Right lobe of liver (tissue), 6 donors: ENCODE results near the gene ZBTB32. TPM values are rescaled to one million over a fixed set of nuclear protein-coding genes. Genes with fewer than 3 reads are reported as not detected.

Source experiments
- ATAC-seq, 4 donors: fragments of 200-7000 bp; cut with Tn5 transposase; one replicate each; pipeline ENCODE4 v1.9.1; 2020; ENCODE audit warnings: mild to moderate bottlenecking in 4 of 4, moderate library complexity in 4 of 4
- DNase-seq, 3 donors: peaks; one replicate each; pipeline ENCODE4 v3.0.0-alpha.2; 2020
- H3K27ac ChIP-seq, 3 donors: fragments of 200-600 bp; one replicate each; pipeline ENCODE4 v1.8.0; 2022
- H3K27me3 ChIP-seq, 2 donors: fragments of 200-600 bp; one replicate each; pipeline ENCODE4 v1.8.0; 2022
- H3K36me3 ChIP-seq, 4 donors: fragments of 200-600 bp; sonication (generic) in 1 of 4; one replicate each; pipeline versions ENCODE4 v1.5.1 to v1.8.0; 2017 to 2022; ENCODE audit warnings: control low read depth in 1 of 4
- H3K4me1 ChIP-seq, 4 donors: fragments of 200-600 bp; sonication (generic) in 1 of 4; one replicate each; pipeline versions ENCODE4 v1.5.1 to v1.8.0; 2017 to 2022; ENCODE audit warnings: control low read depth in 1 of 4
- H3K4me3 ChIP-seq, 3 donors: fragments of 200-600 bp; one replicate each; pipeline ENCODE4 v1.8.0; 2022
- H3K9me3 ChIP-seq, 4 donors: fragments of 200-600 bp; sonication (generic) in 1 of 4; one replicate each; pipeline versions ENCODE4 v1.5.1 to v1.8.0; 2017 to 2022; ENCODE audit warnings: control low read depth in 1 of 4
- POLR2A ChIP-seq: fragments of 450-650 bp; IDR thresholded peaks from one replicate; pipeline ENCODE4 v1.6.1; 2017; ENCODE audit warnings: antibody characterized with exemption, mild to moderate bottlenecking
- WGBS: methylation state at CpG from one replicate; pipeline ENCODE4 v1.1.6; 2018; ENCODE audit warnings: low coverage, low lambda C conversion rate; ENCODE audit not compliant: insufficient coverage; ENCODE audit errors: missing lambda C conversion rate; 5-methylcytosine and 5-hydroxymethylcytosine counted together
- intact Hi-C, 2 donors: fragments of 100-400 bp; cut with DNase I; formaldehyde crosslinking; loops; one replicate each; pipeline versions ENCODE4 v1.11.2 to v1.14.1; 2022
- total RNA-seq, 6 experiments: library from RNA; depleted of rRNA in 2 of 6; stranded (reverse); fragments of >200 nt in 2 of 6; fragmentation: NEBNext Ultra II Directional in 3 of 6; extraction: Animal tissue kit (Norgen Biotek cat#: 25700) in 3 of 6; gene quantifications; one replicate each; pipeline versions ENCODE4 v1.1.0 to v1.2.4, GENCODE V29; 2016 to 2023
- TF ChIP-seq, protein P1 (sequence below), 4 donors: fragments of 200-600 bp in 3 of 4; fragments of 450-650 bp in 1 of 4; IDR thresholded peaks; one replicate each; pipeline versions ENCODE4 v1.5.1 to v1.8.0; 2016 to 2022; ENCODE audit warnings: antibody characterized with exemption in 4 of 4, mild to moderate bottlenecking in 2 of 4
- donor health status: DM: no; HTN: yes; CAD: no.
- donor health status: DM: no; HTN: no; CAD: no.
- donor health status: DM: no; HTN: no; CAD: no.
- donor health status: DM: no; HTN: yes; CAD: no.
- donor health status: DM: no; HTN: yes; CAD: no.

ZBTB32 gene
- total RNA-seq, 6 experiments from 2014 or later: 0.15 TPM; not detected in 5

DNA sequence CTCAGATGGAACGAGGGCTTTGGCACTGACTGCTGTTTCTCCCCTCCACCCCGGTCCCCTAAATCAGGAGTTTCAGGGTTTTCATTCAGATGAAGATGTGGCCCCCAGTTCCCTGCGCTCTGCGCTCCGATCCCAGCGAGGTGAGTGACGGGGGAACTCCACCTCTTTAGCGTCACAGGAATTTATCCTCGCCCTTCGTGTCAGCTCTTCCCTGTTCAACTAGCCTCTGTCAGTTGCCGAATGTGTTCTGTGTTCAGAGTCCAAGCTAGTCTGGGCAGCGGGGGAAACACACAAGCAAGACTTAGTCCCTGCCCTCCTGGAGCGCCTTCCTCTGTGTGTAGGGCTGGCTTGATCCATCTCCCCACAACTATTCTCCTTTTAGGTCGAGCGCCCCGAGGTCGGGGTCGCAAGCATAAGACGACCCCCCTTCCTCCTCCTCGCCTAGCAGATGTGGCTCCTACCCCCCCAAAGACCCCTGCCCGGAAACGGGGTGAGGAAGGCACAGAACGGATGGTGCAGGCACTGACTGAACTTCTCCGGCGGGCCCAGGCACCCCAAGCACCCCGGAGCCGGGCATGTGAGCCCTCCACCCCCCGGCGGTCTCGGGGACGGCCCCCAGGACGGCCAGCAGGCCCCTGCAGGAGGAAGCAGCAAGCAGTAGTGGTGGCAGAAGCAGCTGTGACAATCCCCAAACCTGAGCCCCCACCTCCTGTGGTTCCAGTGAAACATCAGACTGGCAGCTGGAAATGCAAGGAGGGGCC, 15.2 kb downstream of the ZBTB32 start:
- WGBS: 58% methylated on average over 13 of the region's 32 CpGs
- TF ChIP-seq POLR2A: peak; percentile 27
- TF ChIP-seq, protein P1, sequence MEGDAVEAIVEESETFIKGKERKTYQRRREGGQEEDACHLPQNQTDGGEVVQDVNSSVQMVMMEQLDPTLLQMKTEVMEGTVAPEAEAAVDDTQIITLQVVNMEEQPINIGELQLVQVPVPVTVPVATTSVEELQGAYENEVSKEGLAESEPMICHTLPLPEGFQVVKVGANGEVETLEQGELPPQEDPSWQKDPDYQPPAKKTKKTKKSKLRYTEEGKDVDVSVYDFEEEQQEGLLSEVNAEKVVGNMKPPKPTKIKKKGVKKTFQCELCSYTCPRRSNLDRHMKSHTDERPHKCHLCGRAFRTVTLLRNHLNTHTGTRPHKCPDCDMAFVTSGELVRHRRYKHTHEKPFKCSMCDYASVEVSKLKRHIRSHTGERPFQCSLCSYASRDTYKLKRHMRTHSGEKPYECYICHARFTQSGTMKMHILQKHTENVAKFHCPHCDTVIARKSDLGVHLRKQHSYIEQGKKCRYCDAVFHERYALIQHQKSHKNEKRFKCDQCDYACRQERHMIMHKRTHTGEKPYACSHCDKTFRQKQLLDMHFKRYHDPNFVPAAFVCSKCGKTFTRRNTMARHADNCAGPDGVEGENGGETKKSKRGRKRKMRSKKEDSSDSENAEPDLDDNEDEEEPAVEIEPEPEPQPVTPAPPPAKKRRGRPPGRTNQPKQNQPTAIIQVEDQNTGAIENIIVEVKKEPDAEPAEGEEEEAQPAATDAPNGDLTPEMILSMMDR (IDR thresholded peaks at IDR 0.05): no peak
- intact Hi-C loops: no loop called here
- peaks cover 0 to 33% (median 18%) of the 10 kb centered on the region in 4 donors for H3K36me3 ChIP-seq
- H3K27me3 ChIP-seq: no peaks in the 10 kb centered on the region
- no peaks in the 10 kb centered on the region for H3K9me3 ChIP-seq
- H3K27ac ChIP-seq: peak overlapping the region in 1 of 3 donors; percentile 91
- peak overlapping the region in 2 of 3 donors; percentile 79 to 92 for H3K4me3 ChIP-seq
- ATAC-seq (no peak), DNase-seq (peak; percentile 24 to 61 (median 56))
- peaks cover 0 to 21% (median 6%) of the 10 kb centered on the region in 4 donors for H3K4me1 ChIP-seq

DNA sequence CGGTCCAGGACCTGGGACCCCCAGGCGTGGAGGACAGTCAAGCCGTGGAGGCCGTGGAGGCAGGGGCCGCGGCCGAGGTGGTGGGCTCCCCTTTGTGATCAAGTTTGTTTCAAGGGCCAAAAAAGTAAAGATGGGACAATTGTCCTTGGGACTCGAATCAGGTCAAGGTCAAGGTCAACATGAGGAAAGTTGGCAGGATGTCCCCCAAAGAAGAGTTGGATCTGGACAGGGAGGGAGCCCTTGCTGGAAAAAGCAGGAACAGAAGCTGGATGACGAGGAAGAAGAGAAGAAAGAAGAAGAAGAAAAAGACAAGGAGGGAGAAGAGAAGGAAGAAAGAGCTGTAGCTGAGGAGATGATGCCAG, 15.8 kb downstream of the ZBTB32 start:
- TF ChIP-seq, protein P1 (IDR thresholded peaks at IDR 0.05): no peak
- TF ChIP-seq POLR2A: no peak
- Histone ChIP-seq H3K4me1 (peaks cover 0 to 21% (median 6%) of the 10 kb centered on the region in 4 donors), H3K27ac (no peak overlapping the region), H3K36me3 (peaks cover 0 to 38% (median 24%) of the 10 kb centered on the region in 4 donors), H3K4me3 (no peak overlapping the region), H3K27me3 (no peaks in the 10 kb centered on the region), H3K9me3 (no peaks in the 10 kb centered on the region)
- DNase-seq (peak in 1 of 3 donors; percentile 21), ATAC-seq (no peak)
- intact Hi-C loops: no loop called here
- 90% methylated on average over 9 of the region's 9 CpGs for WGBS

DNA sequence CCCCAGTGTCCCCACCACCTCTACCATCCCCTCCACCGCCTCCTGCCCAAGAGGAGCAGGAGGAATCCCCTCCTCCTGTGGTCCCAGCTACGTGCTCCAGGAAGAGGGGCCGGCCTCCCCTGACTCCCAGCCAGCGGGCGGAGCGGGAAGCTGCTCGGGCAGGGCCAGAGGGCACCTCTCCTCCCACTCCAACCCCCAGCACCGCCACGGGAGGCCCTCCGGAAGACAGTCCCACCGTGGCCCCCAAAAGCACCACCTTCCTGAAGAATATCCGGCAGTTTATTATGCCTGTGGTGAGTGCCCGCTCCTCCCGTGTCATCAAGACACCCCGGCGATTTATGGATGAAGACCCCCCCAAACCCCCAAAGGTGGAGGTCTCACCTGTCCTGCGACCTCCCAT, 16.3 kb downstream of the ZBTB32 start:
- DNase-seq (peak; percentile 17 to 55 (median 50)), ATAC-seq (no peak)
- intact Hi-C loops: no loop called here
- 94% methylated on average over 11 of the region's 17 CpGs for WGBS
- TF ChIP-seq, protein P1 (IDR thresholded peaks at IDR 0.05): no peak
- TF ChIP-seq POLR2A: no peak
- Histone ChIP-seq H3K9me3 (no peaks in the 10 kb centered on the region), H3K36me3 (peaks cover 0 to 43% (median 29%) of the 10 kb centered on the region in 4 donors), H3K27me3 (no peaks in the 10 kb centered on the region), H3K4me3 (no peak overlapping the region), H3K27ac (no peak overlapping the region), H3K4me1 (peaks cover 0 to 18% (median 6%) of the 10 kb centered on the region in 4 donors)

DNA sequence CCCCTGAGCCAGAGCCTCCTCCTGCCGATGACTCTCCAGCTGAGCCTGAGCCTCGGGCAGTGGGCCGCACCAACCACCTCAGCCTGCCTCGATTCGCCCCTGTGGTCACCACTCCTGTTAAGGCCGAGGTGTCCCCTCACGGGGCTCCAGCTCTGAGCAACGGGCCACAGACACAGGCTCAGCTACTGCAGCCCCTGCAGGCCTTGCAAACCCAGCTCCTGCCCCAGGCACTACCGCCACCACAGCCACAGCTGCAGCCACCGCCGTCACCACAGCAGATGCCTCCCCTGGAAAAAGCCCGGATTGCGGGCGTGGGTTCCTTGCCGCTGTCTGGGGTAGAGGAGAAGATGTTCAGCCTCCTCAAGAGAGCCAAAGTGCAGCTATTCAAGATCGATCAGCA, 17.0 kb downstream of the ZBTB32 start:
- DNase-seq: peak in 1 of 3 donors; percentile 13

More for the DNA sequence above, 17.0 kb downstream of the ZBTB32 start:
- TF ChIP-seq, protein P1 (IDR thresholded peaks at IDR 0.05): no peak
- TF ChIP-seq POLR2A: no peak
- Histone ChIP-seq H3K4me1 (peaks cover 0 to 13% (median 2%) of the 10 kb centered on the region in 4 donors), H3K4me3 (no peak overlapping the region), H3K36me3 (peaks cover 0 to 51% (median 36%) of the 10 kb centered on the region in 4 donors), H3K9me3 (no peaks in the 10 kb centered on the region), H3K27me3 (no peaks in the 10 kb centered on the region), H3K27ac (no peak overlapping the region)
- intact Hi-C loops: no loop called here
- 97% methylated on average over 6 of the region's 16 CpGs for WGBS
- no peak for ATAC-seq
